HEK293T (cell line): Measurements from ENCODE around the gene MAP3K9.

Source experiments
- ARNT ChIP-seq: fragments of 450-650 bp; IDR thresholded peaks from 2 replicates; pipeline ENCODE4 v1.6.1; 2017; ENCODE audit warnings: mild to moderate bottlenecking
- BHLHE40 ChIP-seq: fragments of 450-650 bp; IDR thresholded peaks from 2 replicates; pipeline ENCODE4 v1.6.1; 2016; ENCODE audit warnings: mild to moderate bottlenecking, moderate library complexity, borderline replicate concordance
- ELF4 ChIP-seq: fragments of 450-650 bp; IDR thresholded peaks from 2 replicates; pipeline ENCODE4 v1.6.1; 2017; ENCODE audit warnings: antibody characterized with exemption
- FOXA1 ChIP-seq: fragments of 450-650 bp; IDR thresholded peaks from 2 replicates; pipeline ENCODE4 v1.6.1; 2016; ENCODE audit warnings: mild to moderate bottlenecking
- FOXK2 ChIP-seq: fragments of 450-650 bp; IDR thresholded peaks from 2 replicates; pipeline ENCODE4 v1.6.1; 2016; ENCODE audit warnings: mild to moderate bottlenecking
- FOXM1 ChIP-seq: fragments of 450-650 bp; IDR thresholded peaks from 2 replicates; pipeline ENCODE4 v1.6.1; 2017; ENCODE audit warnings: mild to moderate bottlenecking, borderline replicate concordance
- NFRKB ChIP-seq: fragments of 450-650 bp; IDR thresholded peaks from 2 replicates; pipeline ENCODE4 v1.6.1; 2016; ENCODE audit warnings: mild to moderate bottlenecking, moderate library complexity
- SP1 ChIP-seq: fragments of 450-650 bp; IDR thresholded peaks from 2 replicates; pipeline ENCODE4 v1.6.1; 2017
- SUZ12 ChIP-seq: fragments of 450-650 bp; IDR thresholded peaks from 2 replicates; pipeline ENCODE4 v1.6.1; 2016; ENCODE audit warnings: mild to moderate bottlenecking
- TARDBP ChIP-seq: fragments of 450-650 bp; IDR thresholded peaks from 2 replicates; pipeline ENCODE4 v1.6.1; 2016
- ZNF384 ChIP-seq: fragments of 450-650 bp; IDR thresholded peaks from 2 replicates; pipeline ENCODE4 v1.6.1; 2016
- TF ChIP-seq, protein P1 (sequence below): fragments of 450-650 bp; IDR thresholded peaks from 2 replicates; pipeline ENCODE4 v1.6.1; 2016

DNA sequence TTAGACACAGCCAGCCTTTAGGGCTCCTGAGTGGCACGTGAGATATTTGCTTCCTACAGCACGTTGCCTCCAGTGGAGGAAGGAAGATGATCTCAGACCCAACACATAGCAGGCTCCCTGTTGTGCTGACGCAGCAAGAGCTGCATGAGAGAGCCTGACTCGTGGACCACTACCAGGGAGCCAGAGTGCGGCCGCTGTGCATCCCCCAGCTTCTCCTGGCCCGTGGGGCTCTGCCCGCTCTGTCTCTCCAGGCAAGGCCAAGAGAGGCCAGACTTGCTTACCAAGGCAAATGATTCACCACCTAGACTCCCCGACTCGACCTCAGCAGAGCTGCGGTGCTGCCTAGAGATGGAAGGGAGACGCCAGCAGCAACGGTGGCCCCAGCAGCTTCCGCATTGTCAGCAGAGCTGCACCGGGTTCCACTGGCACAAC, 37.5 kb downstream of the MAP3K9 start:
- TF ChIP-seq TARDBP, result no peak
- TF ChIP-seq NFRKB, result no peak
- TF ChIP-seq FOXM1, result no peak
- no peak for TF ChIP-seq BHLHE40
- TF ChIP-seq ZNF384, result no peak
- TF ChIP-seq ELF4, result no peak
- TF ChIP-seq SP1, result no peak
- no peak for TF ChIP-seq SUZ12
- no peak for TF ChIP-seq FOXK2
- TF ChIP-seq FOXA1, result no peak
- TF ChIP-seq, protein P1, sequence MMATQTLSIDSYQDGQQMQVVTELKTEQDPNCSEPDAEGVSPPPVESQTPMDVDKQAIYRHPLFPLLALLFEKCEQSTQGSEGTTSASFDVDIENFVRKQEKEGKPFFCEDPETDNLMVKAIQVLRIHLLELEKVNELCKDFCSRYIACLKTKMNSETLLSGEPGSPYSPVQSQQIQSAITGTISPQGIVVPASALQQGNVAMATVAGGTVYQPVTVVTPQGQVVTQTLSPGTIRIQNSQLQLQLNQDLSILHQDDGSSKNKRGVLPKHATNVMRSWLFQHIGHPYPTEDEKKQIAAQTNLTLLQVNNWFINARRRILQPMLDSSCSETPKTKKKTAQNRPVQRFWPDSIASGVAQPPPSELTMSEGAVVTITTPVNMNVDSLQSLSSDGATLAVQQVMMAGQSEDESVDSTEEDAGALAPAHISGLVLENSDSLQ, result no peak
- TF ChIP-seq ARNT, result no peak
